HG03045 (cell line): ENCODE data around the gene TAF1B.
A peak's percentile ranks its signal among the peaks of the same experiment; 100 is the strongest.

Source experiments
- ATAC-seq: cut with Tn5 transposase; IDR thresholded peaks from one replicate; pipeline ENCODE4 v1.9.1; 2021; ENCODE audit warnings: mild to moderate bottlenecking, moderate library complexity; ENCODE audit not compliant: unreplicated experiment

The TAF1B gene

GRCh38 chr2:9843229-9844035, at the start of gene TAF1B:
Gene TAF1B (plus strand): TSS chr2:9843474. CDS start chr2:9843542, 68 bp downstream.
- peak; percentile 89 for ATAC-seq

DNA sequence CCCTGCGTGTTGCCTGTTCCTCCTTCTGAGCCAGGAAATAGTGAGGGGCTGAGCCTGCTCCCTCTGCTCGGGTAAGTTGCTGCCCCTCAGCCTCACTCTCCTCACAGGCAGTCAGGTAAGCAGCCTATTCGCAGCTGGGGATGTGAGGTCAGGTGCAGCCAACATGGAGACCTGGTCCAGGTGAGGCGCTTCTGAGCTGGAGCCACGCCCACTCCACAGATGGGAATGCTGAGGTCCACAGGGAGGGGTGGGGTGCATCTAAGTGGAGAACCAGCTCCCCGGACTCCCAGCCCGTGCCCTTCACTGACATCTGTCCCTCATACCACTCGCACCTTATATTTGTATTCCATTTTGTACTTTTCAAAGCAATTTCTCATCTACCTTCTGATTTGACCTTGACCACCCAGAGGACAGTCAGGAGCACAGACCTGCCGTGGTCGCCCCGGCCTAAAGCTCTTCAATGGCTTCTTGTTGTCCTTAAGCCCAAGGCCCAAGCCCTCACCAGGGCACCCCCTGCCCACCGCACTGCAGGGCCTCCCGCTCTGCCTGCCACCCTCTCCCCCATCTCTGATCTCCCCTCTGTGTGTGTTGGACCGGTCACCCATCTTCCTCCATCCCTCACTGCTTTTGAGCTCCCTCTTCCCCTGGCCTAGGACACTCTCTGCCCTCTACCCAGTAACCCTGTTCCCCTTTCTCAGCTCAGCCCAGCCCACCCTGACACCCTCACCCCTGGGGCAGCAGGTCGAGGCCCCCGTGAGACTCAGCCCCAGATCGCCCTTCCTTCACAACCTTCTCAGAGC, 49.2 kb upstream of the TAF1B start:
- ATAC-seq = no peak

DNA sequence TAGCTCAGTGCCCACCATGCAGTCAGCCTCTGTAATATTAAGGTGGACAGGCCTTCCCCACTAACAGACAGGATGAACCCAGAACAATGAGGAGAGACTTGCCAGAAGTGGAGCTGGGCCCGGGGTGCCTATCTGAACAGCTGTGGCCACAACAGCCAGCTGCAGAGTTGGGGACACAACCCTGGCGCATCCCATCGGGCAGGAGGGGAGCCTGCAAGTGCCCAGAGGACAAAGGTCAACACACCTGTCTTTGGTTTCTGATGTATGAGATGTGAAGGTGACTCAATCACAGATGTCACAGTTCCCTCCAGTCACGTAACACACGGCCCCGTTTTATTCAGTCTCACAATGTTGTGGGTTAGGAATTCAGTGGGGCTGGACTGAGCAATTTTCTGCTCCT, 48.2 kb upstream of the TAF1B start:
- no peak for ATAC-seq

DNA sequence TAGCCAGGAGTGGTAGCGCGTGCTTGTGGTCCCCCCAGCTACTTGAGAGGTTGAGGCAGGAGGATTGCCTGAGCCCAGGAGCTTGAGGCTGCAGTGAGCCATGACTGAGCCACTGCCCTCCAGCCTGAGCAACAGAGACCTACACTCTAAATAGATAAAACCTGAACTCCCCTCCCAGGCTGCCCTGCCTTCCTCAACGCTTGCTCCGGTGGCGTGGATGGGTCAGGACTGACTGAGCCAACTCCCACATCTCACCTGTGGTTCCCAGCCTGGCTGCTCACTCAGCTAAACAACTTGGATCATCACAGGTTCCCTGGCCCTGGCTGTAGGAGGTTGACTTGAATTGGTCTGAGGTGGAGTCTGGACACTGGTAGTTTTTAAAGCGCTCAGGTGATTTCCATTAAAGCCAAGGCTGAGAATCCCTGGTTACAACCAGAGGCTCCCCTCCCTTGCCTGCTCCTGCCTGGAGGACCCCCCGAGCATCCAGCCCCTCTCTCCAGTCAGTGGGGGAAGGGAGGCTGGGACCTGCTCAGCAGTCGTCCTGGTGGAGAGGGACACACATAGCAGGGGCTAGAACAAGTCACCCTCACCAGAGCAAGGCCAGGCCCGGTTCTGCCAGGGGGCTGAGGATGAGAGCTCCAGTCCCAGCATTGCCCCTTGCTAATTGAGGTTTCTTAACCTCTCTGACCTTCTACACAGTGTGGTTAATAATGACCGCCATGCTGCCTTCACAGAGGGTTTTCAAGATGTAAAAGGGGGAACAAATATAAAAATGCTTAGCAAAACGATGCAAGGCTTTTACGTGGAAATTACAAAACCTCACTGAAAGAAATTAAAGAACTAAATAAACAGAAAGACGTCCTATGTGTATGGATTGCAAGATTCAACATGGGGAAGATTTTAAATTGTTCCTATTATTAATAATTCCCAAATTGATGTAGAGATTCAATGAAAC, 46.9 kb upstream of the TAF1B start:
- no peak for ATAC-seq

GRCh38 chr2:9797086-9797485, 46.2 kb upstream of the TAF1B start:
- no peak for ATAC-seq

DNA sequence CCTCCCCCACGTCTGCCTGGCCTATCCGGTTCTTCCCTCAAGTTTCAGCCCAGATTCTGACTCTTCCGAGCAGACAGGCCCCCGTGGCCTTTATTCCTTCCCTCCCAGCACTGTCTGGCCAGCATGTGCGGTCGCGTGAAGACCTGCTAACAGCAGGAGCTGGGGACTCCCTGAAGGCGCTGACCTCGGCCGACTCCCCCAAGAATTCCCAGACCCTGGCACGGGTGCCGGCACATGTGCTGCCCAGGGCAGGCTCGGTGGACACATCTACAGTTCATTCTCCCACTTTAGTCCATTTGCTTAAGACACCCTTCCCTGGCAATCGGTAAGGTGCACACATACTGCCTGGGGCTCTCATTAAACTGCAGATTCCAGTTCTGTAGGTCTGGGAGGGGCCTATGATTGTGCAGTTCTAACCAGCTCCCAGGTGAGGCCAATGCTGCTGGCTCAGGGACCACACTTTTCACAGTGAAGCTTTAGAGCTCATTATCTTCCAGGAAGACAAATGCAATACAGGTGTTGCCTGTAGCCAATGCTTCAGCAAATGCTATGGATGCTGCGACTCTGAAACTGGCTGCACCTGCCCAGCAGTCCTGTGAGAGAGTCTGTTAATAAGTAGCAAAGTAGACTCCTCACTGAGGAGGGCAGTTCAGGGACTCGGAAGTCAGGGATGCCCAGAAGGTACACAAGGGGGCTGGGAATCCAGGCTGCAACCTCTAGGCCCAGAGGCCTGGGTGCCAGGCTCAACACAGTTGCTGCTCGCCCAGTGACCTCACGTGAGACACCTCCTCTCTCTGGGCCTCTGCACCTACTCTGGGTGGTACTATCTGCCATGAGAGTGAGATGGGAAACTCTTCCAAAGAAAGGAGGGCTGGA, 45.4 kb upstream of the TAF1B start:
- no peak for ATAC-seq

DNA sequence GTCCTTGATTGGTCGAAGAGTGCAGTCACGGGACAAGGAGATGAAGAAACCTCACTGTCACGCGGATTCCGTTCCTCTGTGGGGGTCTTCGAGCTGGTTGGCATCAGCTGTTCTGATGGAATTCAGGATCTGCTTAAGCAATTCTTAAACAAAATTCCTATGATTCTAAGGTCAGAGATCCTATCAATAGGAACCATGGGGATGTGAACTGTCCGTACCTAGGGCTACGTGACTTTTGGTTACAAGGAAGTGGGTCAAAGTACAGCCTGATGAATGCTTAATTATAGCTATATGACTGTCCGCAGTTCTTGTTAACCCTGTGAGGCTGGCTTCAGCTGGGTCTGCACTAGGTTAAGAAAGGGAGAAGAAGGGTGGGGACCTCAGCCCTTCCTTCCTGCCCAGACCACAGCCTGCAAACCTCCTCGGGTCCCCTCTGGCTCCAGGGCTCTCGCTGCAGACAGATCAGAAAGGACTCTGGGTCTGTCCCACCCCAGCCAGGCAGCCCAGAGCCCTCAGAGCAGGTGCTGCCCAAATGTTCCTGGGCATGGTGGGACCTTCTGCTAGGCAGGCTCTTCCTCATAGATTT, 44.2 kb upstream of the TAF1B start:
- ATAC-seq = no peak

DNA sequence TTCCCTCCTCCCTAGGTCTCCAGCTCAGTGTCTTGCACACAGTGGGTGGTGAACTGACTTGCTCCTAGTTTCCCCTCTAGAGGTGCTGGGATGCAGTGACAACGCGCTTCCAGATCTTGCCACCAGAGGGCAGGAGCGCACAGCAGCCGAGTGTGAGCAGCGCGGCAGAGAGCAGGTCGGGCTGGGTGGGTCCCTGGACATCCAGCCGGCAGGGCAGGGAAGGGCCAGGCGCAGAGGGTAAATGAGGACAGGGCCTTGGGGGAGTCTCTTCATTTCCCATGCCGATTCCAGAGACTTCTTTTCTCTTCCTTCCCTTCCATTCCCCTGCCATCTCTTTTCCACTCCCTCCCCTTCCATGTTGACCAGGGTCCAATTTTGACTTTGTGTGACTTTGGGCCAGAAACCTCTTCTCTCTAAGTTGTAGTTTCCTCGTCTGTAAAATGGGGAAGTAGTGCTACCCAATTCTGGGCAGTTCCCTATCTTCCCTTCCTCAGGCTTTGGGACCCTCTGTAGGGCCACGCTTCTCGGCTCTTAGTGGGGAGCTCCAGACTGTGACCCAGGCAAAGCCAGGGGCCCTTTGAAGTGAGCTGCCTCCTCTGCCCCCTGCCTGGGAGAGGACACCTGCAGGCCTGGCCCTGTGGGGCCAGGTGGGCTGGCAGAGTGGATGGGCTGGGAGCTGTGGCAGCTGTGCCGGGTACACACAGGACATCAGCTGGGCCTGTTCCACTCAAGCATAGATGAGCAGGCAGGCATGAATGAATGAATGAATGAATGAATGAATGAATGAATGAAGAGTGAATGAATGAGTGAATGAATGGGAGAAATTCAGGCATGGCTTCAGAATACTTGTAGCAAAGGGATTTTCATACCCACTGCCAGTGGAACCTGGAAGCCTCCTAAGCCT, 43.3 kb upstream of the TAF1B start:
- peak; percentile 81 for ATAC-seq

DNA sequence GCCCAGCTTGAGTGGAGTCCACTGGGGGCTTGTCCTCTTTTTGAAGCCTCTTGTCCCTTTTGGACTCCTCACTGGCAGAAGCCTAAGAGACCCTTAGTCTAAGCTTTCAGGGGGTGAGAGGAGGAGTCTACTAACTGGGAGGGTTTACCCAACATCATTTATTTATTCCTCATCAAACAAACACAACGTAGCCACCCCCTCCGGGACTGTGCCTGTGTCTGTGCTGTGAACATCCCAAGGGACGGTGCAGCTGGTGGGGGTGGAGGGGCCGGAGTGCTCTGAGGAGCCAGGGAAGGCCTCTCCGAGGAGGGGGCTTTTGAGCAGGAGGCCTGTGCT, 42.7 kb upstream of the TAF1B start:
- no peak for ATAC-seq

DNA sequence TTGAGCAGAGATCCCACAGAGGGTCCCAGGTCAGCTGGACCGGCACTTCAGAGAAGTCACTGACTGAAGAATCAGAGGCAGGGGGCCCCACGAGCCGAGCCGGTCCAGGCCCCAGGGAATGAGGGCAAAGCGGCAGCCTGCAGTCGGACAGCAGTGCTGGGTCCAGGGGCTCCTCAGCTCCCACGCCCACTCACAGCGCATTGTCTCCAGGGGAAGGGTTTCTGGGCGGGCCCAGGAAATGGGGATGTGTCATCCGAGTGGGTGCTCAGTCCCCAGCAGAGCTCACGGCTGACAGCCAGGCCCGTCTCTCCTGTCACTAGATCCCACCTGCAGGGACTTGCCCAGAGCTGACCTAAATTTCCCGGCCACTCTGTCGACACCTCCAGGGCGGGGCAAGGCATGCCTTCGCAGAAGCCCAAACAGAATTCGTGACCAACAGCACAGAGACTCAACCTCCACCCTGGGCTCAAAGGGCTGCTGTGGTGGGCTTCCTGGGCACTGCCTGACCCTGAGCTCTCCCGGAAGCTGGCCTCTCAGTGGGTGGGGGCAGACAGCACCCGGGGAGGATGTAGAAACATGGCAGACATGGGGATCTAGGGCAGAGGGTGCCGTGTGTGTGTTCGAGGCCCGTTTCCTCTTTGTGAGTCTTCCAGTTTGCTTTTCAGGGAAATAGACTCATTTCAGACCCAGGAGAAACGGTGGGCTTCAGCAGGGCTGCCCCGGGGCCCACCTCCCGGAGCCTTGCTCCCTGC, 42.1 kb upstream of the TAF1B start:
- ATAC-seq = no peak

DNA sequence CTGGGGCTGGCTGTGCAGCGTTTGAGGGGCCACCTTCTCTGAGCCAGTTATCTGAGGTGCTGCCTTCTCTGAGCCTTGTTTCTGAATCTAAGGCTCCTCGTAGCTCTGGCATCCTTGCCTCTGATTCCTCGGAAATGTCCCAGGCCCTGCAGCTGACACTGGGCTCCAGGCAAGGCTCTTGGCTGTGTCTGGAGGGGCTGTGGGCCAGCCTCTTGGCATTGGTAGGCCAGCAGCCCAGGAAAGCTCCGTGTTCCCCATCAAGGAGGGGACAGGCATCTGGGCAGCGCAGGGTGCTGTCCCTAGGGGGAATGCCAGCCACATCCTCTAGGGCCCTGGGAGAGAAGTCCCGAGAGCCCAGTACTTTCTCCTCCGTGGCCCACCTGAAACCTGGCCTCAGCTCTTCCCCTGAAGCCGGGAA, 40.7 kb upstream of the TAF1B start:
- no peak for ATAC-seq

DNA sequence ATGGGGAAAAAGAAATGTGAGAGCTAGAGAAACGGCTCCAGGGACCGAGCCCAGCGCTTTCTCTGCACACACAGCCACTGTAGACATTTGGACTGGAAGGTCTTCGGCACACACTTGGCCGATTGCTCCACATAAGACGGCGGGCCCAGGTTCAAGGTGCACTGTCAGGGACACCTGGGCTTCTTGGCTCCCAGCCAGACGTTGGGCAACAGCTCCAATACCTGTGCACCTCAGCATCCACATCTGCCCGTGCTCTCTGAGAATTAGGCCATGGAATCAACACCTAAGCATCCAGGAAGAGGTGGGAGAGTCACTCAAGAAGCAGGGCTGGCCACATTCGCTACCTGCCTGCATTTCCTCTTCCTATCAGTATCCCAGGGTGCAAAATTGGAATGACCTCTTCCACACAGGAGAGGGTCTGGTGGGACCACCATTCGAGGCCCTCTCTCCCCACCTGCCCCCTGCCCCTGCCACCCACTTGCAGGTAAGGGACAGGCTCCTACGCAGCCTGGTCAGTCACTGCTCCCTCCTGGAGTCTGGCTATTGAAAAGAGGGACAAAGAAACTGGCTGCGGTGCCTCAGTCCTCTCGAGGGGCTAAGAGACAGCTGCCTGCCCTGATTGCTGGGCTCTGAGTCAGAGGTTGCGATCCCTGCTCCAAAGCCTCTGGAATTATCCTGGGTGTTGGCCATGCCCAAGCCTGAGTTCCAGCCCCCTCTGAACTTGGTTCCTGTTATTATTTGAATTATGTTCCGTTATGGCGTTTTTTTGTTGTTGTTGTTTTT, 40.1 kb upstream of the TAF1B start:
- ATAC-seq = no peak

DNA sequence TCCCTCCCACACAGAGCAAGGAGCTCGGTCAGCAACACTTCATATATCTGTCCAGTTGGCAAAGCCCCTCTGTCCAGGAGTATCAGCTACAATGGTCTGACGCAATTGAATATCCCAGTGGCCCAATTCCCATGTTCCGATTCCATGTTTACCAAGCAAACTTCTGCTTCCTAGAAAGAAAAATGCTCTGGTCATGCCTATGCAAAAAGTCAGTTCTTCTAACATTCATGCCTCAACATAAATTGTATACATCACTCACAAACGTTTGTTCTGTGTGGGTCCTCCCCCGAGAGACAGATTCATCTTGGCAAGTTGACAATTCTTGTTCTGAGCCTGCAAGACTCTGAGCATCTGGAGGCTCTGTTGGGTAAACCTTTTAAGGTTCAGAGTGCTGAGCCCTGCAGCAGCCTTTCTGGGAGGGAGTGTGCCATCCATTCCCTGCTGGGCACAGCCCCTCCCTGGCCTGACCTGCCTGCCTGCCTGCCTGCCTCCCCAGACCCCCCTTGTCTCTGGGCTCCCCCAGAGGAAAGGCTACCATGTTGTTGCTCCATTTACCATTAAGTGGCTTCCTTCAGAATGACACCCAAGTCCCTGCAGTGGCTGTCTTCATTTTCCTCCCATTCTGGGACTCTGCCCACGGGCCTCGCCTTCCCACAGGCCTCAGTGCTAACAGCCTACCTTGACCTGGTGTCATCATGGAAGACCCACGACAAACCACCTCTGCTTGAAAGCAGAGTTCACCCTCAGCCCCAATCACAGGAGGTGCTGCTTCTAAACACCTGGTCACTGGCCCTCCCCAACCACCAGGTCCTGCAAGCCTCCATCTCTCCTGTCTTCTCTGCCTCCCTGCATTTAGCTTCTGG, 37.6 kb upstream of the TAF1B start:
- no peak for ATAC-seq

GRCh38 chr2:9806298-9806610, 37.0 kb upstream of the TAF1B start:
- ATAC-seq = no peak

- ATAC-seq = no peak
Measured at GRCh38 chr2:9806656-9807055, 36.6 kb upstream of the TAF1B start.

GRCh38 chr2:9807056-9807455, 36.2 kb upstream of the TAF1B start:
- no peak for ATAC-seq
